CD4-positive, alpha-beta T cell (primary cell): ENCODE measurements around the gene SLC16A1. TPM values are rescaled to one million over a fixed set of nuclear protein-coding genes. Genes with fewer than 3 reads are reported as not detected.

Source experiments
- ATAC-seq: fragments of 200-7000 bp; cut with Tn5 transposase; one replicate; pipeline ENCODE4 v1.10.0; 2022; ENCODE audit warnings: mild to moderate bottlenecking; ENCODE audit not compliant: poor library complexity
- CTCF ChIA-PET: fragments of 350-600 bp; sonication (Branson Sonifier 250); formaldehyde crosslinking; loops from one replicate; lab custom pipeline; 2021; ENCODE audit warnings: antibody characterized with exemption, inconsistent platforms; lab: Charles Lee
- POLR2A ChIA-PET: fragments of 350-600 bp; sonication (Branson Sonifier 250); formaldehyde crosslinking; loops from one replicate; lab custom pipeline; 2021; ENCODE audit warnings: antibody characterized with exemption, inconsistent platforms; lab: Charles Lee
- DNase-seq, 14 experiments: peaks; one replicate each; pipeline ENCODE4 v3.0.0-alpha.2; 2013 to 2020; ENCODE audit warnings: mixed read lengths in 2 of 14
- H3K27ac ChIP-seq, 2 donors: one replicate each; pipeline versions ENCODE4 v1.5.1 to v1.7.0; 2013; ENCODE audit warnings: low read length in 2 of 2, low read depth in 1 of 2, mild to moderate bottlenecking in 1 of 2
- H3K27me3 ChIP-seq, 2 experiments: 1 replicate in 1 of 2; 2 replicates in 1 of 2; pipeline versions ENCODE4 v1.6.1 to v1.7.0; 2013; ENCODE audit warnings: low read length in 2 of 2, control low read depth in 1 of 2, mild to moderate bottlenecking in 1 of 2, moderate library complexity in 1 of 2; ENCODE audit not compliant: insufficient read depth in 2 of 2, control insufficient read depth in 1 of 2
- H3K36me3 ChIP-seq: one replicate; pipeline ENCODE4 v1.6.1; 2013; ENCODE audit warnings: low read length, control low read depth; ENCODE audit not compliant: insufficient read depth
- H3K4me1 ChIP-seq: one replicate; pipeline ENCODE4 v1.6.1; 2013; ENCODE audit warnings: low read length, control low read depth; ENCODE audit not compliant: insufficient read depth
- H3K4me3 ChIP-seq: one replicate; pipeline ENCODE4 v1.5.1; 2013; ENCODE audit warnings: mild to moderate bottlenecking, low read length, moderate library complexity
- H3K9me3 ChIP-seq, 2 experiments: 1 replicate in 1 of 2; 2 replicates in 1 of 2; pipeline versions ENCODE4 v1.6.1 to v1.7.0; 2013; ENCODE audit warnings: low read length in 2 of 2, mild to moderate bottlenecking in 2 of 2, control low read depth in 1 of 2, moderate library complexity in 1 of 2; ENCODE audit not compliant: control insufficient read depth in 1 of 2, insufficient read depth in 1 of 2
- H3K27ac Mint-ChIP-seq: one replicate; pipeline ENCODE4 v1.8.0; 2020; ENCODE audit warnings: mixed read lengths
- H3K27me3 Mint-ChIP-seq: one replicate; pipeline ENCODE4 v1.8.0; 2021; ENCODE audit warnings: mixed read lengths
- H3K36me3 Mint-ChIP-seq: one replicate; pipeline ENCODE4 v1.8.0; 2021; ENCODE audit warnings: low read depth, mixed read lengths
- H3K4me1 Mint-ChIP-seq: one replicate; pipeline ENCODE4 v1.8.0; 2021; ENCODE audit warnings: low read depth, mixed read lengths
- H3K4me3 Mint-ChIP-seq: one replicate; pipeline ENCODE4 v1.8.0; 2020; ENCODE audit warnings: mild to moderate bottlenecking, mixed read lengths
- H3K9me3 Mint-ChIP-seq: one replicate; pipeline ENCODE4 v1.8.0; 2020; ENCODE audit warnings: mixed read lengths
- CTCF ChIP-seq: fragments of 200-600 bp; IDR thresholded peaks from one replicate; pipeline ENCODE4 v1.8.0; 2022; ENCODE audit warnings: antibody characterized with exemption, mild to moderate bottlenecking
- intact Hi-C, 2 experiments: fragments of 100-400 bp; cut with DNase I in 1 of 2; cut with micrococcal nuclease in 1 of 2; formaldehyde crosslinking; loops; one replicate each; pipeline versions ENCODE4 v1.15.1 to v1.9.0; 2023 to 2025; cut with DNase I, micrococcal nuclease
- total RNA-seq, 174 experiments: library from RNA in 2 of 174; stranded (reverse) in 2 of 174; gene quantifications; one replicate each; pipeline ENCODE4 v1.2.3 and lab custom pipeline; 2021 to 2026

The SLC16A1 gene
- total RNA-seq, 2 experiments from 2014 or later = 22.9 to 26.6 TPM

DNA sequence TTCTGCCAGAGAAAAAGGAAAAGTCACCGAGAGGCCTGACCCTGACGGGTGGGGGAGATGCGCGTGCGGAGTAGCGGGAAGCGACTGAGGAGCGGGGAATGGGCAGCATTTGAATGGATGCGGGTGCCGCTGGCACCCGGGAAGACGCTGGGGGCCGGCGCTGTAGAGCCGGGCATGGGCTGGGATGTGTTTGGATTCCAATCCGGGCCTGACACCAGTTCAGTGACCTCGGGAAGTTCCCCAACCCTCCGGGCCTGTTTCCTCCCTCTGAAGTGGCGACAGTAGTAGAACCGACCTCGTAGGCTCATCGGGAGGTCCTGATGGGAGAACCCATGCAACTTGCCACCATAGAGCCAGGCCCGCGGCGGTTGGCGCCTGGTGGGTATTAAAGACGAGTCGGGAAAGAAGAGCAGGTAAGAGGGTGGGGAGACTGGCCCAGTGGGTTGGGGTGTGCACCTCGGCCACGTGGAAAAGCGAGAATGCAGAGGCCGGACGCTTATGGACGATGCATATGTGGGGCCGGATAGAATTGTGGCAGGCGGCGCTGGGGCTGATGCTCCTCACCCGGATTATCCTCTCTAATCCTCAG, 642 bp upstream of the SLC16A1 start:
- Histone ChIP-seq H3K4me1 (peaks cover 35% of the 10 kb centered on the region), H3K9me3 (no peaks in the 10 kb centered on the region), H3K4me3 (peak overlapping the region; percentile 86), H3K27me3 (no peaks in the 10 kb centered on the region), H3K27ac (peak overlapping the region; percentile 80 to 84), H3K36me3 (peaks cover 1% of the 10 kb centered on the region)
- H3K4me3 Mint-ChIP-seq = peak overlapping the region; percentile 98
- DNase-seq (peak in 13 of 14 experiments; percentile 0 to 77 (median 30)), ATAC-seq (peak; percentile 13)
- ChIA-PET POLR2A (interaction anchor here (0.6 to 1.3 kb wide), 15 partner anchors 8 to 1801 kb away, joined by 3 to 15 read pairs (median 4); partner anchors contain the start of genes CAPZA1, CSDE1, LRIG2 and MOV10), CTCF (interaction anchor here (2.7 kb wide), 1 partner anchor 116 kb away, joined by 20 read pairs; the partner anchor contains the start of gene LRIG2)
- peaks cover 62% of the 10 kb centered on the region for H3K4me1 Mint-ChIP-seq
- intact Hi-C loops = loop anchor here (2.0 to 10.0 kb wide), 10 partner anchors 74 to 1558 kb away; partner anchors contain the start of genes LRIG2 (in 2 of the 2), RSBN1 (in 2 of the 2), CAPZA1 (in 1 of the 2) and CTTNBP2NL (in 1 of the 2)
- TF ChIP-seq CTCF = peak; percentile 8
- peaks cover 23% of the 10 kb centered on the region for H3K36me3 Mint-ChIP-seq
- no peaks in the 10 kb centered on the region for H3K27me3 Mint-ChIP-seq
- no peaks in the 10 kb centered on the region for H3K9me3 Mint-ChIP-seq
- H3K27ac Mint-ChIP-seq = peak overlapping the region; percentile 76

DNA sequence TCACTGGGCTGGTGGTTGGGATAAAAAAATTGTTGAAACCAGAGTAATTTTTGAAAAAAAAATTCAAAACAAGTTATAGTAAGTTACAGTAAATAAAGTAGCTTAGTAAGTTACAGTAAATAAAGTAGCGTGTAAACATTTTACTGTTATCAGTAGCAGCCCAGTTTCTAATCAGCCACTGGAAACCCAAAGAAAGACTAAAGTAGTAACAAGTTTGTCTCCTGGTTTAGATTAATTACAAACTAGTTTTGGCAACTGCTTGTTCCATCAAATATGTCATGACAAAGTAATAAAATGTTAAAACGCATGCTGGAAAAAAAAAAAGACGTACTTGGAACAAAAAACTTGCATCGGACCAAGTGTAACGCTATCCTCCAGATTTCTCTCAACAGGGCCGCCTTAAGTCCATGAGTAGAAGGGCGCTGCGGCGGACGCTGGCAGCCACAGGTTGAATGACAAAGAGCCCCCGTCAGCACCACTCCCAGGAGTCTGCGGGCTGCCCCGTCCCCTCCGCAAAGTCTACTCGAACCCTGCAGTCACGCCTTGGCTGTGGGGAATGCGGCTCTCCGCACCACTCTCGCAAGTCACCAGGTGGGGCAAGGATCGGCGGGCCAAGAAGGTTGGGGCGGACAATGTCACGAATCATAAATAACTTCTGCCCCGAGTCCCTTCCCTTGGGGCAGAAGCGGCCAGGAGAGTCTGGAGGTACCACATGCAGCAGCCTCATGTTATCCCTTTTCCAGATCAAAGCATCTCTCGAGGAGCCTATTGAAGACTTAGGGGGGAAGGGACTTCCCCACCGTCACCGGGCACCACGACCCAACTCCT, 837 bp downstream of the SLC16A1 start:
- peak overlapping the region; percentile 98 for H3K4me3 Mint-ChIP-seq

More for the DNA sequence above, 837 bp downstream of the SLC16A1 start:
- intact Hi-C loops = loop anchor here (2.0 to 10.0 kb wide), 10 partner anchors 73 to 1560 kb away; partner anchors contain the start of genes RSBN1 (in 2 of the 2), CAPZA1 (in 1 of the 2), CTTNBP2NL (in 1 of the 2) and MAGI3 (in 1 of the 2)
- Mint-ChIP-seq H3K36me3 (peaks cover 12% of the 10 kb centered on the region), H3K27me3 (no peaks in the 10 kb centered on the region), H3K4me1 (peaks cover 56% of the 10 kb centered on the region), H3K27ac (peak overlapping the region; percentile 76), H3K9me3 (no peaks in the 10 kb centered on the region)
- H3K4me3 ChIP-seq = peak overlapping the region; percentile 86
- no peaks in the 10 kb centered on the region for H3K9me3 ChIP-seq
- TF ChIP-seq CTCF = no peak
- ATAC-seq (peak; percentile 12), DNase-seq (peak; percentile 0 to 74 (median 26))
- peaks cover 35% of the 10 kb centered on the region for H3K4me1 ChIP-seq
- ChIA-PET POLR2A (interaction anchor here (1.0 to 1.8 kb wide), 5 partner anchors 12 to 337 kb away, joined by 3 to 15 read pairs (median 5); partner anchors contain the start of gene LRIG2), CTCF (interaction anchor here (2.4 to 2.7 kb wide), 2 partner anchors 118 kb away, joined by 10 to 20 read pairs; partner anchors contain the start of gene LRIG2)
- H3K27ac ChIP-seq = peak overlapping the region; percentile 72 to 80
- no peaks in the 10 kb centered on the region for H3K36me3 ChIP-seq
- no peaks in the 10 kb centered on the region for H3K27me3 ChIP-seq
